ENCODE results near the gene TSGA10IP. TPM values are rescaled to one million over a fixed set of nuclear protein-coding genes. Genes with fewer than 3 reads are reported as not detected.
A peak's percentile ranks its signal among the peaks of the same experiment; 100 is the strongest.

Gene TSGA10IP
- polyA plus RNA-seq, 1 donor (not counting 4 experiments of a cell fraction or from before 2014, with no cell fraction given): not detected

DNA sequence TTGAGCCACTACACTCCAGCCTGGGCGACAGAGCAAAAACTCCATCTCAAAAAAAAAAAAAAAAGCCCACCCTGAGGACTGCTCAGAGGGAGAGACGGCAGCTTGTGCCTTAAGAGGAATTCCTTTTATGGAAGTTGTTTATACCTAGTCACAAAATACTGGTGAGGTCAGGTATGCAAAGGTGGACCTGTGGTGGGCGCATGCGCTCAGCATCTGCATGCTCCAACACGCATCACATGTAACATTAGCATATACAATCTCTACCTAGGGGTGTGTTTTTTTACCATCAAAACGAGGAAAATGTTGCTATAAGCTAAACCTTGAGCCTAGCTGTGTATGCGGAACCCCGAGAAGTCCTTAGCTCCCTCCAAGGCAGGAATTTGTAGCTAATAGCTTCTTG, 9.5 kb downstream of the TSGA10IP start:
- Histone ChIP-seq H3K27me3 (ENCODE audit: control insufficient read depth, extremely low read depth, insufficient read depth, low read length) (no peaks in the 10 kb centered on the region), H3K9ac (ENCODE audit: control insufficient read depth, extremely low read depth, insufficient read depth, low read length) (no peak overlapping the region), H2AFZ (ENCODE audit: control insufficient read depth, low read length) (peak overlapping the region; percentile 36), H3K27ac (ENCODE audit: control insufficient read depth, insufficient read depth, low read length) (no peak overlapping the region), H3K4me1 (ENCODE audit: control insufficient read depth, extremely low read depth, insufficient read depth, low read length) (peaks cover 5% of the 10 kb centered on the region), H3K4me3 (ENCODE audit: control insufficient read depth in 2 of 3, extremely low read depth in 1 of 3, insufficient read depth in 2 of 3, low read depth in 1 of 3, low read length in 3 of 3) (no peak overlapping the region), H3K9me3 (ENCODE audit: control insufficient read depth, low read depth, low read length) (no peaks in the 10 kb centered on the region), H4K20me1 (ENCODE audit: control insufficient read depth, extremely low read depth, insufficient read depth, low read length) (no peaks in the 10 kb centered on the region), H3K79me2 (ENCODE audit: control insufficient read depth, insufficient read depth, low read length) (no peaks in the 10 kb centered on the region), H3K9me1 (ENCODE audit: control insufficient read depth, extremely low read depth, insufficient read depth, low read length) (no peaks in the 10 kb centered on the region), H3K4me2 (ENCODE audit: control insufficient read depth, extremely low read depth, insufficient read depth, low read depth, low read length) (peak overlapping the region; percentile 22), H3K36me3 (ENCODE audit: control insufficient read depth in 2 of 2, extremely low read depth in 1 of 2, insufficient read depth in 2 of 2, low read length in 2 of 2) (no peaks in the 10 kb centered on the region)
- no peak for DNase-seq (ENCODE audit: low read depth, low spot score)
- TF ChIP-seq, protein P1, sequence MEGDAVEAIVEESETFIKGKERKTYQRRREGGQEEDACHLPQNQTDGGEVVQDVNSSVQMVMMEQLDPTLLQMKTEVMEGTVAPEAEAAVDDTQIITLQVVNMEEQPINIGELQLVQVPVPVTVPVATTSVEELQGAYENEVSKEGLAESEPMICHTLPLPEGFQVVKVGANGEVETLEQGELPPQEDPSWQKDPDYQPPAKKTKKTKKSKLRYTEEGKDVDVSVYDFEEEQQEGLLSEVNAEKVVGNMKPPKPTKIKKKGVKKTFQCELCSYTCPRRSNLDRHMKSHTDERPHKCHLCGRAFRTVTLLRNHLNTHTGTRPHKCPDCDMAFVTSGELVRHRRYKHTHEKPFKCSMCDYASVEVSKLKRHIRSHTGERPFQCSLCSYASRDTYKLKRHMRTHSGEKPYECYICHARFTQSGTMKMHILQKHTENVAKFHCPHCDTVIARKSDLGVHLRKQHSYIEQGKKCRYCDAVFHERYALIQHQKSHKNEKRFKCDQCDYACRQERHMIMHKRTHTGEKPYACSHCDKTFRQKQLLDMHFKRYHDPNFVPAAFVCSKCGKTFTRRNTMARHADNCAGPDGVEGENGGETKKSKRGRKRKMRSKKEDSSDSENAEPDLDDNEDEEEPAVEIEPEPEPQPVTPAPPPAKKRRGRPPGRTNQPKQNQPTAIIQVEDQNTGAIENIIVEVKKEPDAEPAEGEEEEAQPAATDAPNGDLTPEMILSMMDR (optimal IDR thresholded peaks at IDR 0.05 in 1 of 3, IDR thresholded peaks at IDR 0.05 in 1 of 3, conservative IDR thresholded peaks at IDR 0.05 in 1 of 3; ENCODE audit: extremely low read depth in 1 of 3, insufficient read depth in 2 of 3, low read length in 3 of 3): no peak
- no peak for TF ChIP-seq EZH2 (IDR thresholded peaks at IDR 0.05; ENCODE audit: low read length)
- FAIRE-seq: no peak
- dilution Hi-C loops (cut with MboI; ENCODE audit: extremely low pct_ligation_motif_present, low sequenced_read_pairs): no loop called here

DNA sequence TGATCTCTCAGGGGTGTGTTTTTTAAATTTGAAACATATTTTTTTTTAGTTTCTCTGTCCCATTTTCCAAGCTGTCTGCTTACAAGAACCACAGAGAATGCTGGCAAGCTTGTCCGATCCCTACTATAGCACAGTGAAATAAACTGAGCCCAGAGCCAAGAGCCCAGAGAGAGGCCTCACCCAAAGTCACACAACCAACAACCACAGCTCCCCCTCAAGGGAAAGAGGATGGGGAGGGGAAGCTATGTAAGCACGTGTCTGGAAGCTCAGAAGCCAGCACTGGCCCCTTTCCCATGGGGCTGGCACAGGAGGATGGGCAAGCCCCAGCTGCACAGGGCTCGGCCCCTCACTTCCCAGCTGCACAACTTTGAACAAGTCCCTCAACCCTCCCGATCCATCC, 13.0 kb downstream of the TSGA10IP start:
- dilution Hi-C loops (cut with MboI; ENCODE audit: extremely low pct_ligation_motif_present, low sequenced_read_pairs): no loop called here
- Histone ChIP-seq H3K36me3 (ENCODE audit: control insufficient read depth in 2 of 2, extremely low read depth in 1 of 2, insufficient read depth in 2 of 2, low read length in 2 of 2) (no peaks in the 10 kb centered on the region), H3K4me2 (ENCODE audit: control insufficient read depth, extremely low read depth, insufficient read depth, low read depth, low read length) (no peak overlapping the region), H3K4me1 (ENCODE audit: control insufficient read depth, extremely low read depth, insufficient read depth, low read length) (peaks cover 12% of the 10 kb centered on the region), H4K20me1 (ENCODE audit: control insufficient read depth, extremely low read depth, insufficient read depth, low read length) (no peaks in the 10 kb centered on the region), H3K9ac (ENCODE audit: control insufficient read depth, extremely low read depth, insufficient read depth, low read length) (no peak overlapping the region), H3K4me3 (ENCODE audit: control insufficient read depth in 2 of 3, extremely low read depth in 1 of 3, insufficient read depth in 2 of 3, low read depth in 1 of 3, low read length in 3 of 3) (no peak overlapping the region), H3K27ac (ENCODE audit: control insufficient read depth, insufficient read depth, low read length) (no peak overlapping the region), H3K79me2 (ENCODE audit: control insufficient read depth, insufficient read depth, low read length) (peaks cover 17% of the 10 kb centered on the region), H3K9me1 (ENCODE audit: control insufficient read depth, extremely low read depth, insufficient read depth, low read length) (no peaks in the 10 kb centered on the region), H3K9me3 (ENCODE audit: control insufficient read depth, low read depth, low read length) (no peaks in the 10 kb centered on the region), H2AFZ (ENCODE audit: control insufficient read depth, low read length) (no peak overlapping the region), H3K27me3 (ENCODE audit: control insufficient read depth, extremely low read depth, insufficient read depth, low read length) (no peaks in the 10 kb centered on the region)
- FAIRE-seq (no peak), DNase-seq (ENCODE audit: low read depth, low spot score) (no peak)
- TF ChIP-seq, protein P1 (optimal IDR thresholded peaks at IDR 0.05 in 1 of 3, IDR thresholded peaks at IDR 0.05 in 1 of 3, conservative IDR thresholded peaks at IDR 0.05 in 1 of 3; ENCODE audit: extremely low read depth in 1 of 3, insufficient read depth in 2 of 3, low read length in 3 of 3): no peak
- no peak for TF ChIP-seq EZH2 (IDR thresholded peaks at IDR 0.05; ENCODE audit: low read length)

Measured in keratinocyte (primary cell).